OCI-LY7 (cell line): ENCODE measurements around the gene CRIP2. TPM values are rescaled to one million over a fixed set of nuclear protein-coding genes. Genes with fewer than 3 reads are reported as not detected.
A peak's percentile ranks its signal among the peaks of the same experiment; 100 is the strongest.

Experiments
- BruUV-seq: library from RNA; stranded (reverse); fragments of 400-500 nt; replicated peaks from 2 replicates; lab custom pipeline; 2021; lab: Mats Ljungman, UMichigan
- CTCF ChIA-PET: fragments of 300-600 bp; sonication (Branson Sonifier 250); formaldehyde crosslinking; loops from one replicate; lab custom pipeline; 2022; ENCODE audit warnings: antibody characterized with exemption; ENCODE audit not compliant: unreplicated experiment; lab: Charles Lee
- POLR2A ChIA-PET: fragments of 300-600 bp; sonication (Branson Sonifier 250); formaldehyde crosslinking; loops from one replicate; lab custom pipeline; 2022; ENCODE audit warnings: antibody characterized with exemption; lab: Charles Lee
- DNase-seq: peaks from one replicate; pipeline ENCODE4 v3.0.0-alpha.2; 2015; ENCODE audit warnings: low spot score
- H2AFZ ChIP-seq: fragments of 200-600 bp; sonication (generic), shearing (Covaris generic); 2 replicates; pipeline ENCODE4 v1.6.1; 2014; ENCODE audit warnings: mild to moderate bottlenecking, antibody characterized with exemption, low read length, moderate library complexity
- H3K27ac ChIP-seq: fragments of 200-600 bp; sonication (generic); 2 replicates; pipeline ENCODE4 v1.5.1; 2014; ENCODE audit warnings: mixed run types, low read depth, mild to moderate bottlenecking, moderate library complexity, low read length, inconsistent platforms; ENCODE audit not compliant: poor library complexity, severe bottlenecking
- H3K36me3 ChIP-seq: fragments of 200-600 bp; sonication (generic); 2 replicates; pipeline ENCODE4 v1.6.1; 2014; ENCODE audit warnings: mild to moderate bottlenecking, antibody characterized with exemption, low read length, moderate library complexity, mixed read lengths; ENCODE audit not compliant: insufficient read depth
- H3K4me1 ChIP-seq: fragments of 200-600 bp; sonication (generic); 2 replicates; pipeline ENCODE4 v1.5.1; 2014; ENCODE audit warnings: mild to moderate bottlenecking, low read length; ENCODE audit not compliant: insufficient read depth, poor library complexity, severe bottlenecking
- H3K4me2 ChIP-seq: fragments of 200-600 bp; sonication (generic); 2 replicates; pipeline ENCODE4 v1.6.1; 2014; ENCODE audit warnings: mild to moderate bottlenecking, low read length
- H3K4me3 ChIP-seq: fragments of 200-600 bp; sonication (generic); 2 replicates; pipeline ENCODE4 v1.5.1; 2014; ENCODE audit warnings: mild to moderate bottlenecking, low read depth, low read length; ENCODE audit not compliant: poor library complexity, severe bottlenecking
- H3K79me2 ChIP-seq: fragments of 200-600 bp; sonication (generic); 2 replicates; pipeline ENCODE4 v1.6.1; 2016; ENCODE audit warnings: low read depth, mild to moderate bottlenecking, low read length, moderate library complexity, mixed read lengths; ENCODE audit not compliant: insufficient read depth
- H3K9me2 ChIP-seq: fragments of 200-600 bp; sonication (generic); 2 replicates; pipeline ENCODE4 v1.6.1; 2016; ENCODE audit warnings: mild to moderate bottlenecking, low read length, mixed read lengths; ENCODE audit not compliant: insufficient read depth
- H3K9me3 ChIP-seq: fragments of 200-600 bp; sonication (generic); 2 replicates; pipeline ENCODE4 v1.6.1; 2014; ENCODE audit warnings: mild to moderate bottlenecking, mixed run types, low read length, mixed read lengths
- H4K20me1 ChIP-seq: fragments of 200-600 bp; sonication (generic); 2 replicates; pipeline ENCODE4 v1.6.1; 2014; ENCODE audit warnings: mild to moderate bottlenecking, antibody characterized with exemption, low read length, moderate library complexity, mixed read lengths; ENCODE audit not compliant: insufficient read depth
- CTCF ChIP-seq: fragments of 200-600 bp; sonication (generic); conservative IDR thresholded peaks from 2 replicates; pipeline ENCODE4 v1.5.1; 2014; ENCODE audit warnings: mild to moderate bottlenecking, antibody characterized with exemption, low read length, moderate library complexity, mixed read lengths
- EZH2phosphoT487 ChIP-seq: fragments of 200-600 bp; sonication (generic); IDR thresholded peaks from 2 replicates; pipeline ENCODE4 v1.6.1; 2018; ENCODE audit warnings: low read depth, borderline replicate concordance, mild to moderate bottlenecking, mixed run types, antibody characterized with exemption, low read length, moderate library complexity, mixed read lengths
- intact Hi-C: fragments of 100-400 bp; cut with micrococcal nuclease; formaldehyde crosslinking; loops from one replicate; pipeline ENCODE4 v1.10.0; 2022; ENCODE audit not compliant: unreplicated experiment
- total RNA-seq, 2 experiments: library from RNA; depleted of rRNA in 1 of 2; stranded (reverse); fragments of >200 nt in 1 of 2; shearing (Covaris generic) in 1 of 2; gene quantifications; 2 replicates each; pipeline ENCODE4 v1.2.3, GENCODE V29; 2014 to 2022

The CRIP2 gene
- total RNA-seq, 2 experiments from 2014 or later = not detected

- Histone ChIP-seq H3K4me2 (no peak overlapping the region), H3K9me3 (peaks cover 15% of the 10 kb centered on the region), H3K9me2 (no peaks in the 10 kb centered on the region), H2AFZ (no peak overlapping the region), H3K79me2 (peaks cover 56% of the 10 kb centered on the region), H3K36me3 (peaks cover 82% of the 10 kb centered on the region), H3K4me3 (no peak overlapping the region), H4K20me1 (peaks cover 6% of the 10 kb centered on the region; the same call in 1 of the 2 replicates), H3K4me1 (no peaks in the 10 kb centered on the region), H3K27ac (no peak overlapping the region)
- DNase-seq = no peak
- TF ChIP-seq EZH2phosphoT487 (no peak), CTCF (no peak)
- intact Hi-C loops = no loop called here
- no TSS peak for BruUV-seq
- CTCF ChIA-PET = no interaction called here
- POLR2A ChIA-PET = interaction anchor here (0.9 kb wide), 1 partner anchor 17 kb away, joined by 3 read pairs; the partner anchor contains the start of gene MTA1
These were observed 38.2 kb upstream of the CRIP2 start for GRCh38 chr14:105436402-105436801.

DNA sequence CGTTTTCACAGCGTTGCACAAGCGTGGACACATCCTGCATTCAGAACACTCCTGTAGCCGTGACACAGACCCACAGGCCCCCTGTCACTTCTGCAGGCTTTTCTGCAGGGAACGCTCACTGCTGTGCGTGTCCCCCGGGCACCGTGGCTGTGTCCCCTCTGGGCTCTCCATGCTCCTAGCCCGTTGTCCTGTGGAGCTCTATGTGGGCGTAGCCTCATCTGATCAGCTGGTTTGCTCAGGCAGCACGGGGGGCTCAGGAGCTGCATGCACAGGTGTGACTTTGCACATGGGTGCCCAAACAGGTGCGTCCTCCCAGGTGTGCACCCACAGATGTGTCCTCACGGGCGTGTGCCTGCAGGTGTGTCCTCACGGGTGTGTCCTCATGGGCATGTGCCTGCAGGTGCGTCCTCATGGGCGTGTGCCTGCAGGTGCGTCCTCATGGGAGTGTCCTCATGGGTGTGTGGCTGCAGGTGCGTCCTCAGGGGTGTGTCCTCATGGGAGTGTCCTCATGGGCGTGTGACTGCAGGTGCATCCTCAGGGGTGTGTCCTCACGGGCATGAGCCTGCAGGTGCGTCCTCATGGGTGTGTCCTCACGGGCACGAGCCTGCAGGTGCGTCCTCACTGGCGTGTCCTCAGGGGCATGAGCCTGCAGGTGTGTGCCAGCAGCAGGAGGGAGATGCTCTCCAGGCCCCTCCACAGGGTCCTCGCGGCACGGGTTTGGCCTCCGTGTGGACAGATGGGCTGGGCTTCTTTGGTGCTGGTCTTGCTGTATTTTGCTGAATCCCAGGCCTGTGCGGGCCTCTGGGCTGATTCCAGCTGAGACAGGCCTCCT is 37.5 kb upstream of the CRIP2 start:
- Histone ChIP-seq H3K9me3 (peaks cover 15% of the 10 kb centered on the region), H3K4me3 (no peak overlapping the region), H3K4me1 (no peaks in the 10 kb centered on the region), H4K20me1 (0 out of 2 replicates have a peak, but pooled peaks cover 6% of the 10 kb centered on the region), H3K27ac (no peak overlapping the region), H3K4me2 (no peak overlapping the region), H3K79me2 (peaks cover 56% of the 10 kb centered on the region), H2AFZ (no peak overlapping the region), H3K36me3 (peaks cover 82% of the 10 kb centered on the region), H3K9me2 (no peaks in the 10 kb centered on the region)
- no peak for TF ChIP-seq CTCF
- no peak for TF ChIP-seq EZH2phosphoT487
- CTCF ChIA-PET = no interaction called here
- peak; percentile 22 for DNase-seq
- POLR2A ChIA-PET = no interaction called here
- no TSS peak for BruUV-seq
- intact Hi-C loops = no loop called here
